HUES48 (cell line): Measurements from ENCODE around the gene ZNF654.
A peak's percentile ranks its signal among the peaks of the same experiment; 100 is the strongest.
"Not testable (repeated sequence)": the region's sequence is repeated elsewhere in the genome, so short reads cannot be mapped to it uniquely, and the experiment has no call there.

ENCODE experiments used
- H3K27ac ChIP-seq: one replicate; pipeline ENCODE4 v1.7.0; 2013; ENCODE audit warnings: low read depth, low read length, inconsistent platforms
- H3K27me3 ChIP-seq: 2 replicates; pipeline ENCODE4 v1.6.1; 2013; ENCODE audit warnings: mild to moderate bottlenecking, low read length; ENCODE audit not compliant: control insufficient read depth, insufficient read depth
- H3K36me3 ChIP-seq: 2 replicates; pipeline ENCODE4 v1.6.1; 2013; ENCODE audit warnings: low read length; ENCODE audit not compliant: control insufficient read depth, insufficient read depth
- H3K4me1 ChIP-seq: 2 replicates; pipeline ENCODE4 v1.6.1; 2013; ENCODE audit warnings: mild to moderate bottlenecking, low read length; ENCODE audit not compliant: control insufficient read depth, insufficient read depth
- H3K4me3 ChIP-seq: 2 replicates; pipeline ENCODE4 v1.5.1; 2013; ENCODE audit warnings: mild to moderate bottlenecking, low read depth, low read length
- H3K9ac ChIP-seq: 2 replicates; pipeline ENCODE4 v1.6.1; 2013; ENCODE audit warnings: mild to moderate bottlenecking, low read depth, low read length, moderate library complexity
- H3K9me3 ChIP-seq: 2 replicates; pipeline ENCODE4 v1.6.1; 2013; ENCODE audit warnings: low read length; ENCODE audit not compliant: control insufficient read depth, insufficient read depth

Gene ZNF654

GRCh38 chr3:88058581-88059379 is at the start of gene ZNF654, which contains the start of gene CGGBP1:
Gene ZNF654, plus strand, starts transcription at chr3:88059255. Its CDS starts 65 bp downstream, at chr3:88059320.
Gene CGGBP1, minus strand, starts transcription at chr3:88059005. Its CDS starts 3,029 bp downstream, at chr3:88055976.
- peaks cover 14% of the 10 kb centered on the region; the same call in 1 of the 2 replicates for H3K4me1 ChIP-seq
- H3K9me3 ChIP-seq: no peaks in the 10 kb centered on the region
- H3K27me3 ChIP-seq: no peaks in the 10 kb centered on the region
- peak within 1 kb of the TSS; percentile 86 for H3K9ac ChIP-seq
- peaks cover 32% of the 10 kb centered on the region for H3K36me3 ChIP-seq
- peak within 1 kb of the TSS; percentile 98 for H3K4me3 ChIP-seq
- peak within 1 kb of the TSS; percentile 96 for H3K27ac ChIP-seq

GRCh38 chr3:88010810-88011209 is 48.2 kb upstream of the ZNF654 start:
- Histone ChIP-seq H3K9ac (no peak overlapping the region), H3K4me1 (no peaks in the 10 kb centered on the region), H3K27ac (no peak overlapping the region), H3K4me3 (no peak overlapping the region), H3K36me3 (no peaks in the 10 kb centered on the region), H3K27me3 (no peaks in the 10 kb centered on the region), H3K9me3 (no peaks in the 10 kb centered on the region)

- H3K4me1 ChIP-seq: no peaks in the 10 kb centered on the region
- no peak overlapping the region for H3K27ac ChIP-seq
- no peaks in the 10 kb centered on the region for H3K9me3 ChIP-seq
- H3K27me3 ChIP-seq: no peaks in the 10 kb centered on the region
- H3K4me3 ChIP-seq: no peak overlapping the region
- no peak overlapping the region for H3K9ac ChIP-seq
- no peaks in the 10 kb centered on the region for H3K36me3 ChIP-seq
Measured at GRCh38 chr3:88013592-88013991, 45.5 kb upstream of the ZNF654 start.

GRCh38 chr3:88015656-88016055 is 43.4 kb upstream of the ZNF654 start:
- H3K9ac ChIP-seq, H3K36me3 ChIP-seq, H3K4me3 ChIP-seq, H3K27me3 ChIP-seq, H3K9me3 ChIP-seq, H3K4me1 ChIP-seq, H3K27ac ChIP-seq: not testable (repeated sequence)

GRCh38 chr3:88019024-88019423 is 40.0 kb upstream of the ZNF654 start:
- Histone ChIP-seq H3K9me3 (no peaks in the 10 kb centered on the region), H3K4me3 (no peak overlapping the region), H3K27ac (no peak overlapping the region)

GRCh38 chr3:88025001-88025552 is 34.0 kb upstream of the ZNF654 start:
- Histone ChIP-seq H3K27me3 (no peaks in the 10 kb centered on the region), H3K36me3 (no peaks in the 10 kb centered on the region), H3K27ac (no peak overlapping the region), H3K9ac (no peak overlapping the region), H3K4me3 (no peak overlapping the region), H3K9me3 (no peaks in the 10 kb centered on the region; the same call in 1 of the 2 replicates), H3K4me1 (no peaks in the 10 kb centered on the region)

More at GRCh38 chr3:88019024-88019423, 40.0 kb upstream of the ZNF654 start:
- Histone ChIP-seq H3K27me3 (no peaks in the 10 kb centered on the region), H3K4me1 (no peaks in the 10 kb centered on the region), H3K9ac (no peak overlapping the region), H3K36me3 (no peaks in the 10 kb centered on the region)

GRCh38 chr3:88028876-88029275 is 30.2 kb upstream of the ZNF654 start:
- Histone ChIP-seq H3K36me3 (no peaks in the 10 kb centered on the region), H3K27ac (no peak overlapping the region), H3K9me3 (no peaks in the 10 kb centered on the region; the same call in 1 of the 2 replicates), H3K4me3 (no peak overlapping the region), H3K27me3 (no peaks in the 10 kb centered on the region), H3K9ac (no peak overlapping the region), H3K4me1 (no peaks in the 10 kb centered on the region)

- no peak overlapping the region for H3K4me3 ChIP-seq
- H3K36me3 ChIP-seq: no peaks in the 10 kb centered on the region
- no peak overlapping the region for H3K27ac ChIP-seq
- no peaks in the 10 kb centered on the region; the same call in 1 of the 2 replicates for H3K9me3 ChIP-seq
- H3K4me1 ChIP-seq: no peaks in the 10 kb centered on the region
- no peak overlapping the region for H3K9ac ChIP-seq
- H3K27me3 ChIP-seq: no peaks in the 10 kb centered on the region
Measured at GRCh38 chr3:88030210-88030609, 28.8 kb upstream of the ZNF654 start.

GRCh38 chr3:88031642-88032077 is 27.4 kb upstream of the ZNF654 start:
- Histone ChIP-seq H3K9me3 (no peaks in the 10 kb centered on the region), H3K4me1 (no peaks in the 10 kb centered on the region), H3K4me3 (no peak overlapping the region), H3K27ac (no peak overlapping the region), H3K27me3 (no peaks in the 10 kb centered on the region), H3K36me3 (no peaks in the 10 kb centered on the region), H3K9ac (no peak overlapping the region)

- Histone ChIP-seq H3K4me3 (no peak overlapping the region), H3K9ac (no peak overlapping the region)
Measured at GRCh38 chr3:88032245-88032644, 26.8 kb upstream of the ZNF654 start.

GRCh38 chr3:88033079-88033478 is 26.0 kb upstream of the ZNF654 start:
- H3K36me3 ChIP-seq: no peaks in the 10 kb centered on the region
- no peaks in the 10 kb centered on the region for H3K4me1 ChIP-seq
- no peak overlapping the region for H3K4me3 ChIP-seq
- no peak overlapping the region for H3K9ac ChIP-seq
- no peaks in the 10 kb centered on the region for H3K27me3 ChIP-seq
- H3K9me3 ChIP-seq: no peaks in the 10 kb centered on the region
- H3K27ac ChIP-seq: no peak overlapping the region

More at GRCh38 chr3:88032245-88032644, 26.8 kb upstream of the ZNF654 start:
- Histone ChIP-seq H3K27me3 (no peaks in the 10 kb centered on the region), H3K9me3 (no peaks in the 10 kb centered on the region), H3K36me3 (no peaks in the 10 kb centered on the region), H3K4me1 (no peaks in the 10 kb centered on the region), H3K27ac (no peak overlapping the region)
